ENCODE results near the gene TMEM141. TPM values are rescaled to one million over a fixed set of nuclear protein-coding genes. Genes with fewer than 3 reads are reported as not detected.

TMEM141 gene
- total and polyA plus RNA-seq, 2 of the 8 experiments (the other 6 are each of a cell fraction or from before 2014, with no cell fraction given): 51.1 to 137 TPM

DNA sequence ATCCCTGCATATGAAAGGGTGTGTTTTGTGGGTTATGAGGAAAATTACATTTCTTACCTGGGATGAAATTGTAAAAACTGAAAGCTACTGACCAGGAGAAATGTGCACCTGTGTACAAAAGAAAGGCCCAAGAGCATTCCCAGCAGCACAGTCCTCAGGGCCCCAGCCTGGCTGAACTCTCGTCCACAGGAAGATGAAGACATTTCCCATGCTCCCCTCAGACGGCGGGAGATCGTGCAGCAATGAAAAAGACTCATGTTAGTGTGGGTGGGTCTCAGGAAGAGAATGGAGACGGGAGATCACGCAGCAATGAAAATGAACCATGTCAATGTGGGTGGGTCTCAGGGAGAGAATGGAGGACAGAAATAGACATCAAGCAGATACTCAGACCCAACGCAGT is 14.2 kb upstream of the TMEM141 start:
- Histone ChIP-seq H3K79me1 (ENCODE audit: low read depth, low read length) (no peaks in the 10 kb centered on the region), H3K56ac (replicated peaks; ENCODE audit: insufficient read length, low read depth, low read length) (no peak overlapping the region), H3K4me3 (ENCODE audit: extremely low read depth in 1 of 4, insufficient read depth in 2 of 4, low read depth in 3 of 4, low read length in 4 of 4) (no peak overlapping the region), H3K14ac (ENCODE audit: insufficient read length) (no peak overlapping the region), H2AK5ac (ENCODE audit: low read depth, low read length) (no peak overlapping the region), H2BK120ac (replicated peaks; ENCODE audit: low read depth, low read length) (no peak overlapping the region), H2BK15ac (ENCODE audit: low read length) (no peak overlapping the region), H3K36me3 (ENCODE audit: control insufficient read depth in 2 of 4, insufficient read depth in 4 of 4, low read length in 3 of 4) (no peaks in the 10 kb centered on the region), H3K9me3 (ENCODE audit: insufficient read depth in 2 of 2, low read depth in 1 of 2, low read length in 1 of 2) (peaks cover 0 to 7% of the 10 kb centered on the region in 2 experiments), H2BK20ac (ENCODE audit: low read length) (no peak overlapping the region), H3K79me2 (ENCODE audit: control insufficient read depth in 1 of 2, insufficient read depth in 2 of 2, low read length in 2 of 2) (no peaks in the 10 kb centered on the region), H3K27ac (ENCODE audit: low read depth, low read length) (no peak overlapping the region), H2BK12ac (ENCODE audit: low read depth, low read length) (no peak overlapping the region), H3K9ac (replicated peaks in 1 of 4; ENCODE audit: extremely low read depth in 1 of 4, low read depth in 3 of 4, low read length in 3 of 4) (no peak overlapping the region), H2AFZ (ENCODE audit: low read length) (no peak overlapping the region), H3K23me2 (ENCODE audit: low read depth, low read length) (no peaks in the 10 kb centered on the region), H3K4me1 (replicated peaks in 1 of 4; ENCODE audit: control insufficient read depth in 3 of 4, insufficient read depth in 4 of 4, low read length in 3 of 4) (no peaks in the 10 kb centered on the region), H3K23ac (ENCODE audit: insufficient read length) (no peak overlapping the region), H3K4ac (replicated peaks; ENCODE audit: insufficient read length, low read depth, low read length) (no peak overlapping the region), H4K8ac (ENCODE audit: extremely low read depth, insufficient read depth, low read length) (no peak overlapping the region), H4K5ac (ENCODE audit: insufficient read length, low read depth, low read length) (no peak overlapping the region), H3K27me3 (replicated peaks in 1 of 4; ENCODE audit: control insufficient read depth in 3 of 4, extremely low read depth in 1 of 4, insufficient read depth in 3 of 4, low read length in 3 of 4) (peaks cover 0 to 4% (median 1%) of the 10 kb centered on the region in 4 experiments; a peak in 3 of 7 replicates), H2BK5ac (ENCODE audit: low read depth, low read length) (no peak overlapping the region), H4K91ac (replicated peaks; ENCODE audit: insufficient read length, low read length) (no peak overlapping the region), H3K4me2 (ENCODE audit: insufficient read depth in 1 of 2, low read depth in 2 of 2, low read length in 2 of 2) (no peak overlapping the region), H3K18ac (ENCODE audit: extremely low read depth, low read length) (no peak overlapping the region), H4K20me1 (replicated peaks in 1 of 2; ENCODE audit: control insufficient read depth in 1 of 2, insufficient read depth in 2 of 2, low read length in 2 of 2) (no peaks in the 10 kb centered on the region)
- DNase-seq (ENCODE audit: low read depth in 1 of 2, low spot score in 2 of 2): no peak
- 92% methylated on average over 7 of the region's 7 CpGs; no CpG with 5 or more reads in 1 of the 2 experiments for WGBS, 2 experiments (ENCODE audit: extremely low coverage in 1 of 2, insufficient coverage in 1 of 2, insufficient read length in 1 of 2, insufficient replicate concordance in 2 of 2, low coverage in 1 of 2, low lambda C conversion rate in 2 of 2, missing lambda C conversion rate in 1 of 2)
- ChIA-PET POLR2A (ENCODE audit: partially characterized antibody) (interaction anchor here (0.6 to 1.7 kb wide), 5 partner anchors 45 to 80 kb away, joined by 3 to 6 read pairs (median 3); no protein-coding TSS in a partner anchor), CTCF (ENCODE audit: partially characterized antibody) (interaction anchor here (0.9 to 8.0 kb wide), 6 partner anchors 9 to 171 kb away, joined by 3 to 88 read pairs (median 18); partner anchors contain the start of genes LCN15 and LCN8)
- FAIRE-seq: no peak
- TF ChIP-seq ZNF274 (IDR thresholded peaks at IDR 0.05; ENCODE audit: borderline replicate concordance, extremely low read depth, low read length) (no peak), CHD2 (IDR thresholded peaks at IDR 0.05; ENCODE audit: low read length) (no peak), TAF7 (optimal IDR thresholded peaks at IDR 0.05; ENCODE audit: borderline replicate concordance, low read depth, low read length) (no peak), CBX5 (IDR thresholded peaks at IDR 0.05; ENCODE audit: low read depth, low read length) (no peak), EZH2 (IDR thresholded peaks at IDR 0.05; ENCODE audit: low read depth, low read length, severe bottlenecking) (no peak), SAP30 (IDR thresholded peaks at IDR 0.05; ENCODE audit: insufficient read depth, insufficient replicate concordance, low read length) (no peak), BCL11A (IDR thresholded peaks at IDR 0.05; ENCODE audit: low read depth in 2 of 2, low read length in 2 of 2) (no peak)
- TF ChIP-seq, protein P1, sequence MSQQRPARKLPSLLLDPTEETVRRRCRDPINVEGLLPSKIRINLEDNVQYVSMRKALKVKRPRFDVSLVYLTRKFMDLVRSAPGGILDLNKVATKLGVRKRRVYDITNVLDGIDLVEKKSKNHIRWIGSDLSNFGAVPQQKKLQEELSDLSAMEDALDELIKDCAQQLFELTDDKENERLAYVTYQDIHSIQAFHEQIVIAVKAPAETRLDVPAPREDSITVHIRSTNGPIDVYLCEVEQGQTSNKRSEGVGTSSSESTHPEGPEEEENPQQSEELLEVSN (IDR thresholded peaks at IDR 0.05): no peak
- TF ChIP-seq, protein P2, sequence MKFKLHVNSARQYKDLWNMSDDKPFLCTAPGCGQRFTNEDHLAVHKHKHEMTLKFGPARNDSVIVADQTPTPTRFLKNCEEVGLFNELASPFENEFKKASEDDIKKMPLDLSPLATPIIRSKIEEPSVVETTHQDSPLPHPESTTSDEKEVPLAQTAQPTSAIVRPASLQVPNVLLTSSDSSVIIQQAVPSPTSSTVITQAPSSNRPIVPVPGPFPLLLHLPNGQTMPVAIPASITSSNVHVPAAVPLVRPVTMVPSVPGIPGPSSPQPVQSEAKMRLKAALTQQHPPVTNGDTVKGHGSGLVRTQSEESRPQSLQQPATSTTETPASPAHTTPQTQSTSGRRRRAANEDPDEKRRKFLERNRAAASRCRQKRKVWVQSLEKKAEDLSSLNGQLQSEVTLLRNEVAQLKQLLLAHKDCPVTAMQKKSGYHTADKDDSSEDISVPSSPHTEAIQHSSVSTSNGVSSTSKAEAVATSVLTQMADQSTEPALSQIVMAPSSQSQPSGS (IDR thresholded peaks at IDR 0.05; ENCODE audit: low read length): no peak
- TF ChIP-seq, protein P3, sequence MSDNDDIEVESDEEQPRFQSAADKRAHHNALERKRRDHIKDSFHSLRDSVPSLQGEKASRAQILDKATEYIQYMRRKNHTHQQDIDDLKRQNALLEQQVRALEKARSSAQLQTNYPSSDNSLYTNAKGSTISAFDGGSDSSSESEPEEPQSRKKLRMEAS (IDR thresholded peaks at IDR 0.05): no peak

Data from H1 (cell line).